Smooth muscle cell (in vitro differentiated cells): Measurements from ENCODE around the gene ASPG. TPM values are rescaled to one million over a fixed set of nuclear protein-coding genes. Genes with fewer than 3 reads are reported as not detected.

Experiments used
- DNase-seq: peaks from one replicate; lab custom pipeline; 2025; ENCODE audit not compliant: unreplicated experiment; lab: John Stamatoyannopoulos, UW
- H2AFZ ChIP-seq: fragments of 200-600 bp; sonication (generic); 2 replicates; pipeline ENCODE4 v1.6.0; 2016; ENCODE audit warnings: antibody characterized with exemption, low read depth, mild to moderate bottlenecking
- H3F3A ChIP-seq: fragments of 200-600 bp; sonication (generic); 2 replicates; pipeline ENCODE4 v1.6.0; 2017; ENCODE audit warnings: antibody characterized with exemption, low read depth
- H3K27ac ChIP-seq: fragments of 200-600 bp; sonication (generic); 2 replicates; pipeline ENCODE4 v1.5.1; 2016; ENCODE audit warnings: low read depth, mild to moderate bottlenecking
- H3K27me3 ChIP-seq: fragments of 200-600 bp; sonication (generic); 2 replicates; pipeline ENCODE4 v1.6.1; 2016; ENCODE audit warnings: low read depth, mild to moderate bottlenecking
- H3K36me3 ChIP-seq: fragments of 200-600 bp; sonication (generic); 2 replicates; pipeline ENCODE4 v1.5.1; 2016; ENCODE audit warnings: low read depth
- H3K4me1 ChIP-seq: fragments of 200-600 bp; sonication (generic); 2 replicates; pipeline ENCODE4 v1.5.1; 2016; ENCODE audit warnings: low read depth
- H3K4me2 ChIP-seq: fragments of 200-600 bp; sonication (generic); 2 replicates; pipeline ENCODE4 v1.6.0; 2016; ENCODE audit warnings: mild to moderate bottlenecking
- H3K4me3 ChIP-seq: fragments of 200-600 bp; sonication (generic); 2 replicates; pipeline ENCODE4 v1.5.1; 2016; ENCODE audit warnings: mild to moderate bottlenecking
- H3K79me2 ChIP-seq: fragments of 200-600 bp; sonication (generic); 2 replicates; pipeline ENCODE4 v1.6.0; 2016; ENCODE audit warnings: low read depth, mild to moderate bottlenecking
- H3K9ac ChIP-seq: fragments of 200-600 bp; sonication (generic); 2 replicates; pipeline ENCODE4 v1.6.0; 2016; ENCODE audit warnings: low read depth
- H3K9me3 ChIP-seq: fragments of 200-600 bp; sonication (generic); replicated peaks from 2 replicates; pipeline ENCODE4 v1.5.1; 2016; ENCODE audit warnings: low read depth
- H4K20me1 ChIP-seq: fragments of 200-600 bp; sonication (generic); 2 replicates; pipeline ENCODE4 v1.6.0; 2016; ENCODE audit warnings: low read depth
- CTCF ChIP-seq: fragments of 200-600 bp; sonication (generic); IDR thresholded peaks from 2 replicates; pipeline ENCODE4 v1.5.1; 2017; ENCODE audit warnings: borderline replicate concordance, mild to moderate bottlenecking, antibody characterized with exemption; ENCODE audit not compliant: insufficient read depth, poor library complexity, severe bottlenecking
- WGBS: methylation state at CpG from one replicate; pipeline ENCODE4 v1.1.7; 2016; ENCODE audit warnings: low lambda C conversion rate; 5-methylcytosine and 5-hydroxymethylcytosine counted together
- polyA plus RNA-seq: library from polyadenylated mRNA; unstranded; fragments of >200 nt; fragmentation: Nextera tagmentation; extraction: Ambion mirVana; gene quantifications from 2 replicates; pipeline ENCODE4 v1.2.1, GENCODE V29; 2016
- total RNA-seq: library from RNA; depleted of rRNA; stranded (reverse); fragments of >200 nt; gene quantifications from 2 replicates; pipeline ENCODE4 v1.2.3, GENCODE V29; 2014

Gene ASPG
- total and polyA plus RNA-seq, 2 experiments from 2014 or later: 0.18 to 1.2 TPM

GRCh38 chr14:104080376-104081260 is 4.9 kb upstream of the ASPG start:
- 95% methylated on average over 23 of the region's 23 CpGs for WGBS
- no peak overlapping the region for H3K4me2 ChIP-seq
- no peaks in the 10 kb centered on the region for H3K27me3 ChIP-seq

GRCh38 chr14:104081261-104081835 is 4.2 kb upstream of the ASPG start:
- WGBS: 97% methylated on average over 17 of the region's 17 CpGs
- Histone ChIP-seq H2AFZ (no peak overlapping the region), H3K4me2 (no peak overlapping the region), H3K36me3 (no peaks in the 10 kb centered on the region), H3K9ac (no peak overlapping the region), H3K4me3 (no peak overlapping the region), H4K20me1 (no peaks in the 10 kb centered on the region), H3K4me1 (peaks cover 3% of the 10 kb centered on the region), H3K27me3 (no peaks in the 10 kb centered on the region), H3K79me2 (no peaks in the 10 kb centered on the region), H3F3A (no peaks in the 10 kb centered on the region), H3K27ac (no peak overlapping the region), H3K9me3 (no peaks in the 10 kb centered on the region)
- no peak for DNase-seq
- no peak for TF ChIP-seq CTCF

More at GRCh38 chr14:104080376-104081260, 4.9 kb upstream of the ASPG start:
- H3K27ac ChIP-seq: no peak overlapping the region
- no peak for TF ChIP-seq CTCF
- H3K4me3 ChIP-seq: no peak overlapping the region
- no peak overlapping the region for H3K9ac ChIP-seq
- H4K20me1 ChIP-seq: no peaks in the 10 kb centered on the region
- H3K4me1 ChIP-seq: peaks cover 3% of the 10 kb centered on the region
- no peak overlapping the region for H2AFZ ChIP-seq
- H3F3A ChIP-seq: no peaks in the 10 kb centered on the region
- H3K79me2 ChIP-seq: no peaks in the 10 kb centered on the region
- no peak for DNase-seq
- H3K9me3 ChIP-seq: no peaks in the 10 kb centered on the region
- H3K36me3 ChIP-seq: no peaks in the 10 kb centered on the region

GRCh38 chr14:104081951-104082464 is 3.5 kb upstream of the ASPG start:
- Histone ChIP-seq H3K4me3 (no peak overlapping the region), H3K4me2 (no peak overlapping the region), H3K27ac (no peak overlapping the region), H3F3A (no peaks in the 10 kb centered on the region), H3K36me3 (no peaks in the 10 kb centered on the region), H3K9ac (no peak overlapping the region), H3K27me3 (no peaks in the 10 kb centered on the region), H4K20me1 (no peaks in the 10 kb centered on the region), H3K79me2 (no peaks in the 10 kb centered on the region), H2AFZ (no peak overlapping the region), H3K4me1 (peaks cover 3% of the 10 kb centered on the region), H3K9me3 (no peaks in the 10 kb centered on the region)
- 93% methylated on average over 15 of the region's 15 CpGs for WGBS
- TF ChIP-seq CTCF: no peak
- no peak for DNase-seq
